CD4-positive, alpha-beta T cell treated with Interferon gamma for 1 hour (primary cell): Measurements from ENCODE around the gene MAGI2.
"Not testable (repeated sequence)": the region's sequence is repeated elsewhere in the genome, so short reads cannot be mapped to it uniquely, and the experiment has no call there.

ENCODE experiments used
- DNase-seq: peaks from one replicate; pipeline ENCODE4 v3.0.0-alpha.2; 2020

MAGI2 gene

GRCh38 chr7:78323118-78323517, 1130.3 kb downstream of the MAGI2 start:
- DNase-seq = no peak

GRCh38 chr7:78322231-78322630, 1131.2 kb downstream of the MAGI2 start:
- DNase-seq = not testable (repeated sequence)

GRCh38 chr7:78317371-78317770, 1136.1 kb downstream of the MAGI2 start:
- no peak for DNase-seq

GRCh38 chr7:78316110-78316509, 1137.4 kb downstream of the MAGI2 start:
- no peak for DNase-seq

DNA sequence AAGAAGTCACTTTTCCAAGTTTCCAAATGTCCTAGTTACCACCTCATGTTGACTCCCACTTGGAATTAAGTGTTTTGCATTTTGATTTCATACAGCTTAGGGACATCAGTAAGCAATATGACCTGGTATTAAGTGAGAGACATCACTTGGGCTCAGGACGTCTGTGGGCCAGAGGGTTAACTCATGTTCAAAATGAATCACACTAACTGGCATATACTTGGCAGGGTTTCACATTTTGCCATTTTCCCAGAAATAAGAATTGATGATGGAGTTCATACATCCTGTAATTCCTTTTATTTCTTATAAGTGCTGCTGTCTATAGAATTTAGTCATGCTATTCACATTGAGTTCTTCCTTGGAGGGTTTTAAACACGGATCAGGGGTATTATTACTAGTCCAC, 1138.3 kb downstream of the MAGI2 start:
- DNase-seq = no peak

- no peak for DNase-seq
Observed at GRCh38 chr7:78311181-78311580, 1142.3 kb downstream of the MAGI2 start.

DNA sequence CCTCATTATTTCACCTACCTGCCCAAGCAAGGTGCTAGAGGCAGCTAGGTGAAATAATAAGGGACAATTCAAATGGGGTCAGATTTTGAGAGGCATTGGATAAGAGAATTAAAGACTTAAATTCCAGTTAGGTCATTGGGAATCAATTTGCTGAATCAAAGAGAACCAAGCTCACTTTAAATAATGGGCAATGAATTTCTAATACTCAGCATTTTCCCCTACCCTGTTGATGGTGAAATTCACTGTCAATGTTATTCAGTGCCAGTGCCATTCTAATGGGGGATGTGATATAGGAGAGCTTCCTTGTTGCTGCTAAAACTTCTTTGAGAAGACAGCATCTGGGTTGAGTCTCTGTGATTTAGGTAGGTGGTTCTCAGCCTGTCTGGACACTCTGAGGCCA, 1145.6 kb downstream of the MAGI2 start:
- DNase-seq = no peak

DNA sequence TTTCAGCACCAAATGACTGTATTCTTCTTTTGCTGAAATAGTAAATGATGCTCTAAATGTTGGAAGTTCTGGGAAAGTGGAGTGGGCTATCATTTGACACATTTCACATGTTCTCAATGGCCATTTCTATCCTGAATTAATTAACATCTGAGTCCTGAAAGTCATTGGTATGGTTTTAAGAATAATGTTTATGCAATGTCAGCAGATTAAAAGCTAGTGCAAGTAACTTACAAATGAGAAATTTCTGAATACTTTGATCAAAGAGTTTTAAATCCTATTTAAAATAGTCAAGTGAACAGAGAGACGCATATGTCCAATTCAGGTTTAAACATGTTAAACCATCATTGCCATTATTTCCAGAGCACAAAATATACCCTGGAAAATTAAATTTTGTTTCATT, 1146.8 kb downstream of the MAGI2 start:
- no peak for DNase-seq

DNA sequence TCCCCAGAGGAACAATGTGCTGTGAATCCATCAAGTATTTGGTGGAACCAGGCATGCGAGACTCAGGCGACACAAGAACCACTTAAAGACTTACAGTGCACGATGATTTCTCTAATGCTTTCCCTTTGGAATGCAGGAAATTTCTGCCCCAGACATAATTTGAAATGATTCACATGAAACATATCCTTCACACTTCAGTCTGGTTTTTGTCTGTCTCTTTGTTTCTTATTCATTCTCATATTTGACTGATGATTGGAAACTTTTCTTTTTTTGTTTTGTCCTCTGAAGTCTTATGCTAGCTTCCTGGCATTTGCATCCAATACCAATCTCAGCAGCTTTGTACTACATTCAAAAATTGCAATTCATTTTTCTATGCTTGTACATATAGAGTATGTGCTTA, 1152.1 kb downstream of the MAGI2 start:
- DNase-seq = no peak

DNA sequence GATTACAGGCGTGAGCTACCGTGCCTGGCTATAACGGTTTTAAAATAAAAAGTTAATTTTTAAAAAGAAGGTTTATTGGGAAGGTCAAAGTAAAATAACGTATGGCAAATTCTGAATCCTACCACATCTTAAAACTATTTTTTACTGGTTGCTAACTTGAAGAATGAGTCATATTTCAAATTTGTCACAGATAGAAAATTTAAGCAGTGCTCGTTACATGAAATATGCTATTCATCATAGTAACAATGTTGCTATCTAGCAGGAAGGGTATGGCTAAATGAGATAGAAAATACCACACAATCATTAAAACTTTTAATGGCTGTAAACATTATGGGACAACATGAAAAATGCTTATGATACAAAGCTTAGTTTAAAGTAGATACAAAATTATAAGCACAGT, 1154.4 kb downstream of the MAGI2 start:
- no peak for DNase-seq

DNA sequence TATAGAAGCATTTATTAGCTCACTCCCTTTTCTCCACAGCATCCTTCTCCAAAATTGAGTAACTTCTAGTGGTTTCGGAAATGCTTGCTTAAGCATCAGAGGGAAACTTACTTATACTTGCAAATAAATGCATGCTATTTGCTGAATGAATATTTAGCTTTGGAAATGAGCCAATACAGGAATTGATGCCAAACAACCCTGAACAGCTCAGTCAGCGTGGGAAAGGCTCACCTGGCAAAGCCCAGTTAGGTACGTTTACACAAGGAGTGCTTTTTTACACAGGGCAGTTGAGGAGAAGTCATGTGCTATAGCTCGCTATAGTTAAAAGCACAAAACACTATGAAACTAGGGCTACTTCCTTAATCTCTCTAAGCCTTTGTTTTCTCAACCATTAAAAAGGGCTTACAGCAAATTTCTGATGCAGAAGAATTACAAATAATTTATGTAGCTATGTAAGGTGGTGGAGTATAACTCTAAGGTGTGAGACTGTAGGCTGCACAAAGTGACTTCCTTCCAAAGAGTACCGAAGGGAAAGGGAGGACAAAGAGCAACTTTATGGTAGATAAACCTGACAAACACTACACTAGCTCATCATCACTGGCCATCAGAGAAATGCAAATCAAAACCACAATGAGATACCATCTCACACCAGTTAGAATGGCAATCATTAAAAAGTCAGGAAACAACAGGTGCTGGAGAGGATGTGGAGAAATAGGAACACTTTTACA, 1156.7 kb downstream of the MAGI2 start:
- no peak for DNase-seq

GRCh38 chr7:78296046-78296597, 1157.3 kb downstream of the MAGI2 start:
- DNase-seq = no peak

DNA sequence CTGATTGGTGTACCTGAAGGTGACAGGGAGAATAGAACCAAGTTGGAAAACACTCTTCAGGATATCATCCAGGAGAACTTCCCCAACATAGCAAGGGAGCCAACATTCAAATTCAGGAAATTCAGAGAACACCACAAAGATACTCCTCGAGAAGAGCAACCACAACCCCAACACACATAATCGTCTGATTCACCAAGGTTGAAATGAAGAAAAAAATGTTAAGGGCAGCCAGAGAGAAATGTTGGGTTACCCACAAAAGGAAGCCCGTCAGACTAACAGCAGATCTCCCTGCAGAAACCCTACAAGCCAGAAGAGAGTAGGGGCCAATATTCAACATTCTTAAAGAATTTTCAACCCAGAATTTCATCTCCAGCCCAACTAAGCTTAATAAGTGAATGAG, 1164.0 kb downstream of the MAGI2 start:
- DNase-seq = not testable (repeated sequence)

DNA sequence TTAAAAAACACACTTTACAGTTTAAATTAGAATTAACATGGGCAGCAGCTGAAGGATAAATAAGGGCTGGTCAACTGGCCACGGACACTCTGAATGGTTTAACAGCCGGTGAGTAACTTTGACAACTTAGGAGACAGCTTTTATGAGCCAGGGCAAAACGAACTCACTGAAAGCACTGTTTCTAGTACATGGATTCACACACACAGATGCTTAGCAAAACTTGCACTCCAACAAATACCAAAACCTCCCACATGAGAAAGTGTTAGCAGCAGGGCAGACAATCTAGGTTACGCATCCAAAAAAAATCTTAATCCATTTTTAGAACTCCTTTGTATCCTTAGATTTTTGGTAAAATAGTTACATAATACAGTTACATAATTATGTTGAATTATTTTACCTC, 1168.5 kb downstream of the MAGI2 start:
- DNase-seq = no peak

DNA sequence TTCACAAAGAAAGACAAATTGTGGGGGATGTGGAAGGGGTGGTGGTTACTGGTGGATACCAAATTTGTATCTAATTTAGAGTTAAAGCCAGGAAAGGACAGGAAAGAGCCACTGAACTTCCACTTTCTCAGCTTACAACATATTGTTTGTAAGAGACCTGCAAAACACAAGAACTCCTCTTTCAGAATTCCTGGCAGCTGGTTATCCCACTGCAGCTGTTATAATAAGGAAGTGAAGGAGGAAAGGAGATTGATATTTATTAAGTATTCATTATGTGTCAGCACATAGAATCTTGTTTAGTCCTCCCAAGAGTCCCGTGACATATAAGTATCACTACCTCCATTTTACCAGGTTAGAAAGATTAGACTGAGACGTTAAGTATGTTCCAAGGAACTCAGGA, 1173.2 kb downstream of the MAGI2 start:
- no peak for DNase-seq

DNA sequence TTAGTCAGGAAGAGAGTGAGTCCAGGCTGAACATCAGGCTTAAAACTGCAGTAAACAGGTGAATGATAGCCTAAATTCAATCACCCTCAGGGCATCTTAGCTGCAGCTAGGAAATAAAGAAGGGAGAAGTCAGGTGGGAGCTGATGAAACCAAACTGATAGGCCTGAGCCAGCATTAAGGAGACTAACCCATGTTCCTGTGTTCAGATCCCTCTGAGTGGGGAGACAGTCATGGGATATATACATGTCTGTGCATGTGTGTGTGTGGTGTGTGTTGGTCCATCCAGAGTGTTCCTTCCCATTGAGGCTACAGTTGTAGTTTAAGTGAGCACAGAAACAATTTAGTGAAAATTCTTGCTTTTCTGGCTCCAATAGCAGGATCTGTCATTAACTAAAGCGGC, 1174.0 kb downstream of the MAGI2 start:
- DNase-seq = no peak

DNA sequence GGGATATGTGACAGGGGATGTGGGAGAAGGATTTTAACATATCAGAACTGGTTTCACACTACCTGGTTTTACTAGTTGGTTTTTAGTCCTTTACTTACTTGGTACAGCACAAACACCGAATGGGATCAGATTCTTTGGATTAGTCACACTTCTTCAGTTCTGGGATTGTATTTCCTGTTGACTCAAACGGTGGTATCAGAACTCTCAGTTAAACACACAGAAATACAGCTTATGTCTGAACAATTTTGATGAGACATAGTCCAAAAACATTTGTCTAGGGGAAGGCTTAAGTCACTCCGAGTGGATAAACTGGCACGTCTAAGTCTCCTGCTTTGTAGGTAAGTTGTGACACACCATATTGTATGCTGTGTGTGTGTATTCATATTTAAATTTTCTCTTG, 1174.4 kb downstream of the MAGI2 start:
- no peak for DNase-seq

- DNase-seq = no peak
Observed at GRCh38 chr7:78267141-78267540, 1186.3 kb downstream of the MAGI2 start.

DNA sequence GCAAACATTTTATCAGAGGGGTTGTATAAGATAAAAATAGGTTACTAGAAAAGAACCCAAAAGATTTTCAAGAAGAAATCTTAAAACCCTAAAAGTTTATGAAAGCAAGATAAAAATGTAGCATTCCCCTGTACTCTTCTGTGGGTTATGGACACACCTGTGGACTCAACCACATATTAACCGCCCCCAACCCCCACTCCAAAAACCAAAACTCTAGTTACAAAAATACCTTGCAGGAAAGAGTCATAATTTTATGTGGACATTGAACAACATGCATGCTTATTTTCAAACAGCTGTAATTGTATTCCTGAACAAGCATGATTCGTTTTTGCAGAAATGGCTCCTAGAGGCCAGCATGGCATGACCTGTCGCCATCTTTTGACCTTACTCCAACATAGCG, 1188.0 kb downstream of the MAGI2 start:
- no peak for DNase-seq

GRCh38 chr7:78265071-78265470, 1188.4 kb downstream of the MAGI2 start:
- DNase-seq = no peak

DNA sequence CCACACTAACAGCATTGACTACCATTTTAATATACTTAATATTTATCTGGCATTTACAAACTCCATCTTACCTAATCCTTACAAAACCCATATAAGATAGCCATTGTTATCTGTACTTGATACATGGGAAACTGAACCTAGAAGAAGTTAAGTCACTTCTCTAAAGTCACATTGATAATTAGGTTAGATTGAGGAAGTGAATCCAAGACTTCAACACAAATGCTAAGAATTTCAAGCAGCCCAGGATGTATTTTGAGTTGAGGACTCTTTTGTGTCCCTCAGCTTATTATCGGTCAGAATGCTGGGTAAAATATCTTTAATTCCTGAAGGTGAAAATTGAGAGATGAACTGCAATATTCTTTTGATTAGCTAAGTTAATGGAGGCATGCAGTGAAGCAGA, 1189.4 kb downstream of the MAGI2 start:
- DNase-seq = no peak

DNA sequence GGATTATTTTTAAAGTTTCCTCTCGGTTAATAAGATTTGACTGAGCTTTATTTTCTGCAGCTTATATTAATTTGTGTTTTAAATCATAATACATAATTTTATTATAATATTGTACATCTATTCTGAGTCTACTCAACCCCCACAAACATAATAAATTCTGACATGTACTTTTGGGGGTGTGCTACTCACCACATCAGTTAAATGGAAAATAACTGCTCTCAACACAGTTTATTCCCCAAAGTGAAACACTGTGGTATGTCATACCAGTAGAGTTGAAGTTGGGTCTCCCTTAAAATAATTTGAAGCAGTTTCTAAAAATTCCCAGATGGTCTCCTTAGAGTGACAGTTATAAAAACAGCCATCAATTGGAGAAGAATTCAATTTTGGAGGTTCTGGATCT, 1191.7 kb downstream of the MAGI2 start:
- DNase-seq = no peak

DNA sequence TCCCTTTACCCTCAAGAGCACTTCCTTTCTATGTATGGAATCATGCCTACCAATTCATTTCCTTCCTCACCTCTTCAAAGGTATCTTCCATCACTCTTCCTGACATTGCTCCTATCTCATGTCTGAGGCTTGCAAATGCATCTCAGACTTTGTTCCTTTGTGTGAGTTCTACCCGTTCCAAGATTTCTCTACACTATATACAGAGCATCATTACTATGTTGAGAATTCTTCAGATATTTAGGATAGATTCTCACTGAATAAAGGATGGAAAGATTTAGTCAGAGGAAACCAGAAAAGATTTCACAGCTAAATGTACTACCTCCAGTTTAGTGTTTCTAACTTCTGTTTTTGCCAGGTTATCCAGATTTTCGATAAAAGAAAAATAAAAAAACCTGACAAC, 1192.2 kb downstream of the MAGI2 start:
- DNase-seq = no peak

DNA sequence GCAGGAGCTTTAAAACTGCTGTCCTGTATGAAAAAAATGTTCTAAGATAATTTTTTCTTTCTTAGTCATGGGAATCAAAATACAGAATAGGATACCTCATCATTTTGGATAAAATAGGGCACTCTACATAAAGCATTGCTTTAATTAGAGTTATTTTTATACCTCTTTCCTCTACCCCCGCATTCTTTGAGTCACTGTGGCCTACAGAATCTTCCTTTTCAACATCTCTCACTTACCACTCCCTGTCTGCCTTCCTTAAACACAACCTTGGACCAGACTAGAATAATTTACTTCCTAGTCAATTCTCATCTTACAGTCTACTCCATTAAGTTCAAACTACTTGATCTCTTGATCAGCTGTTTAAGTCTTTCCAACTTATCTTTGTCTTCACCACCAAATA, 1192.6 kb downstream of the MAGI2 start:
- DNase-seq = no peak

- no peak for DNase-seq
Observed at GRCh38 chr7:78254726-78255055, 1198.8 kb downstream of the MAGI2 start.
